ENCODE measurements around the gene KDM4C.

DNA sequence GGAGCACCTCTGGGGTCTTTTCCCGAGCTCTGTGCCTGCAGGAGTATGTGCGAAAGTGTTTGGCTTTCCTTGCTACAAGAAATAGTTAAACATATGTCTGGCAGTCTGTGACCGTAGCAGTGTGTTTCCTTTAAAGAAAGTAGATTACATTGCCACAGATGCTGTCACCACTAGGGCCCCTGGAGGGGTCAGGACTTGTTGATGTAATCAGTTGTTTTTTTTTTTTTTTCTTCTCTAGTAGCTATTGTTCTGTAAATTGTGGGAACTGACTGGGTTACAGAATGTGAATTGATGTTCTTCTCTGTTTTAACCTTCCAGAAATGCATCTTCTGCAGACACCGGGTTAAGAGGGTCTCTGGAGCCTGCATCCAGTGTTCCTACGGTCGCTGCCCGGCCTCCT lies 345.6 kb downstream of the KDM4C start:
- TF ChIP-seq, protein P1, sequence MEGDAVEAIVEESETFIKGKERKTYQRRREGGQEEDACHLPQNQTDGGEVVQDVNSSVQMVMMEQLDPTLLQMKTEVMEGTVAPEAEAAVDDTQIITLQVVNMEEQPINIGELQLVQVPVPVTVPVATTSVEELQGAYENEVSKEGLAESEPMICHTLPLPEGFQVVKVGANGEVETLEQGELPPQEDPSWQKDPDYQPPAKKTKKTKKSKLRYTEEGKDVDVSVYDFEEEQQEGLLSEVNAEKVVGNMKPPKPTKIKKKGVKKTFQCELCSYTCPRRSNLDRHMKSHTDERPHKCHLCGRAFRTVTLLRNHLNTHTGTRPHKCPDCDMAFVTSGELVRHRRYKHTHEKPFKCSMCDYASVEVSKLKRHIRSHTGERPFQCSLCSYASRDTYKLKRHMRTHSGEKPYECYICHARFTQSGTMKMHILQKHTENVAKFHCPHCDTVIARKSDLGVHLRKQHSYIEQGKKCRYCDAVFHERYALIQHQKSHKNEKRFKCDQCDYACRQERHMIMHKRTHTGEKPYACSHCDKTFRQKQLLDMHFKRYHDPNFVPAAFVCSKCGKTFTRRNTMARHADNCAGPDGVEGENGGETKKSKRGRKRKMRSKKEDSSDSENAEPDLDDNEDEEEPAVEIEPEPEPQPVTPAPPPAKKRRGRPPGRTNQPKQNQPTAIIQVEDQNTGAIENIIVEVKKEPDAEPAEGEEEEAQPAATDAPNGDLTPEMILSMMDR (conservative IDR thresholded peaks at IDR 0.05; ENCODE audit: low read depth, low read length), result no peak
- no peak for TF ChIP-seq POLR2A (IDR thresholded peaks at IDR 0.05; ENCODE audit: low read depth, low read length)
- no peak for TF ChIP-seq RFX5 (IDR thresholded peaks at IDR 0.05; ENCODE audit: low read depth, low read length)
- no peak for TF ChIP-seq MXI1 (IDR thresholded peaks at IDR 0.05; ENCODE audit: borderline replicate concordance, low read depth, low read length)
- TF ChIP-seq RAD21 (IDR thresholded peaks at IDR 0.05; ENCODE audit: low read length), result no peak
